ENCODE results near the gene PLEKHG5.

GRCh38 chr1:6521536-6521935 is 30.1 kb upstream of the PLEKHG5 start:
- no peak for TF ChIP-seq POLR2A (IDR thresholded peaks at IDR 0.05)
- TF ChIP-seq CTCF (IDR thresholded peaks at IDR 0.05), result no peak
